Uterus (tissue), 2 donors: Measurements from ENCODE around the gene VARS2.

Experiments used
- POLR2A ChIP-seq, 2 donors: fragments of 450-650 bp; IDR thresholded peaks; one replicate each; pipeline ENCODE4 v1.6.1; 2016; ENCODE audit warnings: antibody characterized with exemption in 2 of 2, mild to moderate bottlenecking in 1 of 2, moderate library complexity in 1 of 2
- TF ChIP-seq, protein P1 (sequence below), 4 experiments: fragments of 200-600 bp in 2 of 4; fragments of 450-650 bp in 2 of 4; sonication (generic) in 2 of 4; IDR thresholded peaks; one replicate each; pipeline ENCODE4 v1.5.1; 2016 to 2019; ENCODE audit warnings: antibody characterized with exemption in 4 of 4, mild to moderate bottlenecking in 2 of 4, moderate library complexity in 1 of 4

DNA sequence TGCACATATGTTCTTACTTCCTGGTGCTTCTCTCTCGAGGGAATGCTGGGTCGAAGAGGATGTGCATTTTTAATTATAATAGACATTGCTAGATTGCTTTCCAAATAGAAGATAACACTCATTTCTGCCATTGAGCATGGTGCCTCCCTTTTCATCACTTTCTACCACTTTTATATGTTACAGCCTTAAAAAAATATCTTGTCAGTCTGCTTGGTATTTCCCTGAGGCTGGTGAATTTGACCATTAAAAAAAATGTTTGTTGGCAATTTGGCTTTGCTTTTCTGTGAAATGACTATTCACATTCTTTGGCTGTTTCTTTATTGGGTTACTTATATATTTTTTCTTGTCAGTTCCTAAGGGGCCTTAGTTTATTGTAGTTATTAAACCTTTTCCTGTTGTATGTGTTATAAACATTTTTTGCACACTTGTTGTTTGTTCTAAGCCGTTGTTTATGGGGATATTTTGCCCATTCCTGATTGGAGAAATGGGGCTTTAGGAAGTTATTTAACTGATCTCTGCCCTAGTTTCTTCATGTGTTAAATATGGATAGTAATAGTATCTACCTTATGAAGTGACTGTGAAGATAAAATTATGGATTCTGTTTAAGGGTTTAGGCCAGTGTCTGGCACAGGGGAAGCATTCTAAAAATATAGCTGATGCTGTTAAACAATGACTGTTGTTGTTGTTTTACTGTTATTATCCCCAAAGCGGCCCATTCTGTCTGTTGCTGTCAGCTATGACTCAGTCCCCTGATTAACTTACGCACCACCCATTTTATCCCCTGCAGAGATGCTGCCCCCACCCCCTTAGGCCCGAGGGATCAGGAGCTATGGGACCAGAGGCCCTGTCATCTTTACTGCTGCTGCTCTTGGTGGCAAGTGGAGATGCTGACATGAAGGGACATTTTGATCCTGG, 25.9 kb upstream of the VARS2 start:
- TF ChIP-seq POLR2A (IDR thresholded peaks at IDR 0.05): no peak
- TF ChIP-seq, protein P1, sequence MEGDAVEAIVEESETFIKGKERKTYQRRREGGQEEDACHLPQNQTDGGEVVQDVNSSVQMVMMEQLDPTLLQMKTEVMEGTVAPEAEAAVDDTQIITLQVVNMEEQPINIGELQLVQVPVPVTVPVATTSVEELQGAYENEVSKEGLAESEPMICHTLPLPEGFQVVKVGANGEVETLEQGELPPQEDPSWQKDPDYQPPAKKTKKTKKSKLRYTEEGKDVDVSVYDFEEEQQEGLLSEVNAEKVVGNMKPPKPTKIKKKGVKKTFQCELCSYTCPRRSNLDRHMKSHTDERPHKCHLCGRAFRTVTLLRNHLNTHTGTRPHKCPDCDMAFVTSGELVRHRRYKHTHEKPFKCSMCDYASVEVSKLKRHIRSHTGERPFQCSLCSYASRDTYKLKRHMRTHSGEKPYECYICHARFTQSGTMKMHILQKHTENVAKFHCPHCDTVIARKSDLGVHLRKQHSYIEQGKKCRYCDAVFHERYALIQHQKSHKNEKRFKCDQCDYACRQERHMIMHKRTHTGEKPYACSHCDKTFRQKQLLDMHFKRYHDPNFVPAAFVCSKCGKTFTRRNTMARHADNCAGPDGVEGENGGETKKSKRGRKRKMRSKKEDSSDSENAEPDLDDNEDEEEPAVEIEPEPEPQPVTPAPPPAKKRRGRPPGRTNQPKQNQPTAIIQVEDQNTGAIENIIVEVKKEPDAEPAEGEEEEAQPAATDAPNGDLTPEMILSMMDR (IDR thresholded peaks at IDR 0.05): no peak
